ENCODE data around the gene UTP4.

DNA sequence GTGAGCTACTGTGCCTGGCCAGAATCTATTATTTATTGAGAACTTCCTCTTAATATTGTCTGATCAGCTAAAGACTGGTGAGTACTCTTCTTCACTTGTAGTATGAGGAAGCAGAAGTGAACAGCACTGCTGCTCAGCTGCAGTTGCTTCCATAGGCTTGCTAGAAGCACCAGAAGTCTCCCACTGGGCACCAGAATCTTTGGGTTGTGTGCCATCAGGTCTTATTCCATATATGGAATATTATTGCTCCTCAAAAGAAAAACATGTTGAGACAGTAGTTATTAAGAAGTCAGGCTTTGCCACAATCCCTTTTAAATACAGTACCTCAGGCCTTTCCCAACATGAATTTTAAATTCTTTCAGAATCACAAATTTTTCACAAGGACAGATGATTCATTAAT, 71.7 kb downstream of the UTP4 start:
- TF ChIP-seq, protein P1, sequence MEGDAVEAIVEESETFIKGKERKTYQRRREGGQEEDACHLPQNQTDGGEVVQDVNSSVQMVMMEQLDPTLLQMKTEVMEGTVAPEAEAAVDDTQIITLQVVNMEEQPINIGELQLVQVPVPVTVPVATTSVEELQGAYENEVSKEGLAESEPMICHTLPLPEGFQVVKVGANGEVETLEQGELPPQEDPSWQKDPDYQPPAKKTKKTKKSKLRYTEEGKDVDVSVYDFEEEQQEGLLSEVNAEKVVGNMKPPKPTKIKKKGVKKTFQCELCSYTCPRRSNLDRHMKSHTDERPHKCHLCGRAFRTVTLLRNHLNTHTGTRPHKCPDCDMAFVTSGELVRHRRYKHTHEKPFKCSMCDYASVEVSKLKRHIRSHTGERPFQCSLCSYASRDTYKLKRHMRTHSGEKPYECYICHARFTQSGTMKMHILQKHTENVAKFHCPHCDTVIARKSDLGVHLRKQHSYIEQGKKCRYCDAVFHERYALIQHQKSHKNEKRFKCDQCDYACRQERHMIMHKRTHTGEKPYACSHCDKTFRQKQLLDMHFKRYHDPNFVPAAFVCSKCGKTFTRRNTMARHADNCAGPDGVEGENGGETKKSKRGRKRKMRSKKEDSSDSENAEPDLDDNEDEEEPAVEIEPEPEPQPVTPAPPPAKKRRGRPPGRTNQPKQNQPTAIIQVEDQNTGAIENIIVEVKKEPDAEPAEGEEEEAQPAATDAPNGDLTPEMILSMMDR (IDR thresholded peaks at IDR 0.05), result no peak
- no peak for TF ChIP-seq POLR2AphosphoS5 (IDR thresholded peaks at IDR 0.05)
